ENCODE results near the gene MGAT5.

GRCh38 chr2:134288814-134289213 lies 34.9 kb downstream of the MGAT5 start:
- no peak for TF ChIP-seq CTCF (IDR thresholded peaks at IDR 0.05)
- no peak for TF ChIP-seq POLR2A (IDR thresholded peaks at IDR 0.05)
